Colonic mucosa (tissue), 4 donors: ENCODE data around the gene HRH4. TPM values are rescaled to one million over a fixed set of nuclear protein-coding genes. Genes with fewer than 3 reads are reported as not detected.
A peak's percentile ranks its signal among the peaks of the same experiment; 100 is the strongest.

ENCODE experiments used
- DNase-seq: peaks from one replicate; pipeline ENCODE4 v3.0.0-alpha.2; 2020
- H3K27ac ChIP-seq: fragments of 200-600 bp; one replicate; pipeline ENCODE4 v1.8.0; 2021
- H3K27me3 ChIP-seq: fragments of 200-600 bp; one replicate; pipeline ENCODE4 v1.8.0; 2021
- H3K36me3 ChIP-seq: fragments of 200-600 bp; one replicate; pipeline ENCODE4 v1.8.0; 2021
- H3K4me1 ChIP-seq: fragments of 200-600 bp; one replicate; pipeline ENCODE4 v1.8.0; 2021; ENCODE audit warnings: mild to moderate bottlenecking
- H3K4me3 ChIP-seq: fragments of 200-600 bp; one replicate; pipeline ENCODE4 v1.8.0; 2021
- H3K9ac ChIP-seq, 2 donors: one replicate each; pipeline ENCODE4 v1.7.0; 2013; ENCODE audit warnings: control low read depth in 2 of 2, low read depth in 2 of 2, low read length in 2 of 2
- H3K9me3 ChIP-seq: fragments of 200-600 bp; one replicate; pipeline ENCODE4 v1.8.0; 2021
- CTCF ChIP-seq: fragments of 200-600 bp; IDR thresholded peaks from one replicate; pipeline ENCODE4 v1.8.0; 2022; ENCODE audit warnings: antibody characterized with exemption, mild to moderate bottlenecking
- intact Hi-C: fragments of 100-400 bp; cut with DNase I; formaldehyde crosslinking; loops from one replicate; pipeline ENCODE4 v1.14.1; 2022
- total RNA-seq, 2 donors: library from RNA; stranded (reverse); fragmentation: NEBNext Ultra II Directional in 1 of 2; extraction: Animal tissue kit (Norgen Biotek cat#: 25700) in 1 of 2; gene quantifications; one replicate each; pipeline ENCODE4 v1.2.1, GENCODE V29; 2021
- donor health status: healthy.
- donor health status: DM: no; HTN: no; CAD: no.
- donor health status: DM: no; HTN: no; CAD: no.

HRH4 gene
- total RNA-seq, 2 donors from 2014 or later = 0.11 TPM; not detected in 1

GRCh38 chr18:24421831-24422230 lies 38.6 kb upstream of the HRH4 start:
- DNase-seq = no peak
- Histone ChIP-seq H3K9me3 (no peaks in the 10 kb centered on the region), H3K4me1 (no peaks in the 10 kb centered on the region), H3K27ac (no peak overlapping the region), H3K9ac (no peak overlapping the region), H3K36me3 (no peaks in the 10 kb centered on the region), H3K4me3 (no peak overlapping the region), H3K27me3 (no peaks in the 10 kb centered on the region)
- intact Hi-C loops = no loop called here
- no peak for TF ChIP-seq CTCF

GRCh38 chr18:24426073-24426397 lies 34.4 kb upstream of the HRH4 start:
- no peak for TF ChIP-seq CTCF
- intact Hi-C loops = no loop called here
- H3K27me3 ChIP-seq = no peaks in the 10 kb centered on the region

GRCh38 chr18:24426398-24427294 lies 33.8 kb upstream of the HRH4 start, which contains the start of gene IMPACT:
Gene IMPACT, plus strand, starts transcription at chr18:24426670. Its CDS starts 87 bp downstream, at chr18:24426757.
- intact Hi-C loops = no loop called here
- Histone ChIP-seq H3K4me3 (peak within 1 kb of the TSS; percentile 96), H3K9ac (peak within 1 kb of the TSS; percentile 73 to 80), H3K4me1 (no peaks in the 10 kb centered on the region), H3K9me3 (no peaks in the 10 kb centered on the region), H3K27ac (peak within 1 kb of the TSS; percentile 80), H3K36me3 (no peaks in the 10 kb centered on the region), H3K27me3 (no peaks in the 10 kb centered on the region)
- peak; percentile 79 for DNase-seq
- no peak for TF ChIP-seq CTCF

More at GRCh38 chr18:24426073-24426397, 34.4 kb upstream of the HRH4 start:
- H3K36me3 ChIP-seq = no peaks in the 10 kb centered on the region
- DNase-seq = no peak
- H3K9me3 ChIP-seq = no peaks in the 10 kb centered on the region
- H3K9ac ChIP-seq = no peak overlapping the region
- peak overlapping the region; percentile 96 for H3K4me3 ChIP-seq
- H3K27ac ChIP-seq = no peak overlapping the region
- H3K4me1 ChIP-seq = no peaks in the 10 kb centered on the region

GRCh38 chr18:24427484-24427883 lies 33.0 kb upstream of the HRH4 start:
- TF ChIP-seq CTCF = no peak
- DNase-seq = no peak
- intact Hi-C loops = no loop called here
- Histone ChIP-seq H3K4me3 (peak overlapping the region; percentile 96), H3K27ac (no peak overlapping the region), H3K27me3 (no peaks in the 10 kb centered on the region), H3K4me1 (no peaks in the 10 kb centered on the region), H3K36me3 (peaks cover 5% of the 10 kb centered on the region), H3K9ac (no peak overlapping the region), H3K9me3 (no peaks in the 10 kb centered on the region)

GRCh38 chr18:24428709-24429108 lies 31.7 kb upstream of the HRH4 start:
- no peak for DNase-seq
- TF ChIP-seq CTCF = no peak
- Histone ChIP-seq H3K36me3 (peaks cover 5% of the 10 kb centered on the region), H3K27me3 (no peaks in the 10 kb centered on the region), H3K27ac (no peak overlapping the region), H3K4me1 (no peaks in the 10 kb centered on the region), H3K9me3 (no peaks in the 10 kb centered on the region), H3K9ac (no peak overlapping the region), H3K4me3 (no peak overlapping the region)
- intact Hi-C loops = no loop called here
